ENCODE results near the gene CEACAM16.

GRCh38 chr19:44758596-44758995 lies 59.6 kb downstream of the CEACAM16 start:
- TF ChIP-seq POLR2A (IDR thresholded peaks at IDR 0.05): no peak
- TF ChIP-seq, protein P1, sequence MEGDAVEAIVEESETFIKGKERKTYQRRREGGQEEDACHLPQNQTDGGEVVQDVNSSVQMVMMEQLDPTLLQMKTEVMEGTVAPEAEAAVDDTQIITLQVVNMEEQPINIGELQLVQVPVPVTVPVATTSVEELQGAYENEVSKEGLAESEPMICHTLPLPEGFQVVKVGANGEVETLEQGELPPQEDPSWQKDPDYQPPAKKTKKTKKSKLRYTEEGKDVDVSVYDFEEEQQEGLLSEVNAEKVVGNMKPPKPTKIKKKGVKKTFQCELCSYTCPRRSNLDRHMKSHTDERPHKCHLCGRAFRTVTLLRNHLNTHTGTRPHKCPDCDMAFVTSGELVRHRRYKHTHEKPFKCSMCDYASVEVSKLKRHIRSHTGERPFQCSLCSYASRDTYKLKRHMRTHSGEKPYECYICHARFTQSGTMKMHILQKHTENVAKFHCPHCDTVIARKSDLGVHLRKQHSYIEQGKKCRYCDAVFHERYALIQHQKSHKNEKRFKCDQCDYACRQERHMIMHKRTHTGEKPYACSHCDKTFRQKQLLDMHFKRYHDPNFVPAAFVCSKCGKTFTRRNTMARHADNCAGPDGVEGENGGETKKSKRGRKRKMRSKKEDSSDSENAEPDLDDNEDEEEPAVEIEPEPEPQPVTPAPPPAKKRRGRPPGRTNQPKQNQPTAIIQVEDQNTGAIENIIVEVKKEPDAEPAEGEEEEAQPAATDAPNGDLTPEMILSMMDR (IDR thresholded peaks at IDR 0.05): no peak
